ES-I3 (cell line): Measurements from ENCODE around the gene PALLD.

Experiments
- H3K36me3 ChIP-seq: 2 replicates; pipeline ENCODE4 v1.6.1; 2013; ENCODE audit warnings: mild to moderate bottlenecking, low read length, control low read depth, moderate library complexity; ENCODE audit not compliant: insufficient read depth
- H3K4me1 ChIP-seq: 2 replicates; pipeline ENCODE4 v1.6.1; 2013; ENCODE audit warnings: mild to moderate bottlenecking, control low read depth, low read length; ENCODE audit not compliant: insufficient read depth
- H3K9ac ChIP-seq: 2 replicates; pipeline ENCODE4 v1.6.1; 2013; ENCODE audit warnings: low read depth, mild to moderate bottlenecking, low read length, moderate library complexity
- H3K9me3 ChIP-seq: 2 replicates; pipeline ENCODE4 v1.6.1; 2013; ENCODE audit warnings: mild to moderate bottlenecking, low read length, moderate library complexity; ENCODE audit not compliant: control insufficient read depth, insufficient read depth

PALLD gene

GRCh38 chr4:168484626-168485025 lies 12.2 kb upstream of the PALLD start:
- Histone ChIP-seq H3K9me3 (no peaks in the 10 kb centered on the region), H3K4me1 (no peaks in the 10 kb centered on the region), H3K36me3 (no peaks in the 10 kb centered on the region), H3K9ac (no peak overlapping the region)

DNA sequence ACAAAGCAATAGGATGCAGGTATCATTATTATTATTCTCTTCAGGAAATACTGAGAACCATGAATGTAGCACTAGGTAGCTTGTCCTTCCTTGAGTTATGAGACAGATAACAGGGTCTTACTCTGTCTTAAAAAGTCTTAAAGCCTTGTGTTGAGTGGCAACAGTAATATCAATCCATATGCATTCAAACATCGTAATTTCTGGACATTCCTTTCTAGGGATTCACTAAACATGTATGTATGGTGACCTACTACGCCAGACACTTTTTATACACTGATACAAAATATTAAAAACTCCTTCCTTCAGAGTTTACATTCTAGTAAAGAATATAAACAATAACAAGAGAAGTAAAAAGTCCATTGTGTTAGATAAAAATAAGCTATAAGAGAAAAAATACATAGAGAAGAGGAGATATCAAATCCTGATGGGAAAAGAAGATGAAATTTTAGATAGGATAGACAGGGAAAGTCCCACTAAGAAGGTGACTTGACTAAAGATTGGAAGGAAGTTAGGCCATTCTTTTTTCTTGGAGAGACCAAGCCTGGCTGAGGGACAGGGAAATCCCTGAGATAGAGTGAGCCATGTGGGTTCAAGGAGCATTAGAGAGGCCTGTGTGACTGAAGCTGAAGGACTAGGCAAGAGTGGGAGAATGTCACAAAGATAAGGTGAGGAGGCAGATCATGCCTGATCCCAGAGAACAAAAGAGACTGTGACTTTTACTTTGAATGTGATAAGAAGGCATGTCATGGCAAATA lies 11.5 kb upstream of the PALLD start:
- no peak overlapping the region for H3K9ac ChIP-seq
- no peaks in the 10 kb centered on the region for H3K36me3 ChIP-seq
- no peaks in the 10 kb centered on the region for H3K9me3 ChIP-seq
- no peaks in the 10 kb centered on the region for H3K4me1 ChIP-seq

DNA sequence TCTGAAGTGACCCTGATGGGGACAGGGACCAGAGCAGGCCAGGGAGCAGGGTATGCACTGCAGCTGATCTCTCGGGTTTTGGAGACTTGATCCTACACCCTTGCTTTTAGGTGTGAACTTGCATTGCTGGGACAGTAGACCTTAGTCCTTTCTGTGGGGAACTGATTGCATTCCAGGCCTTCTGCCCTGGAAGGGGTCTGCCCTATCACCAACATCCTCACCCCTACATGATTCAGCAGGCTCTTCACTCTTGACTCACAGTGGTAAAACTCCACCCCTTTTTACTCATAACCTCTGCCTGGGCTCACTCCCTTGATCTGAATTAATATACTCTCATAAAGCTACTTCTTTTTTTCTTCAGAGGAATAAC lies 10.0 kb upstream of the PALLD start:
- H3K9me3 ChIP-seq: no peaks in the 10 kb centered on the region
- no peaks in the 10 kb centered on the region for H3K36me3 ChIP-seq
- no peak overlapping the region for H3K9ac ChIP-seq
- no peaks in the 10 kb centered on the region for H3K4me1 ChIP-seq

DNA sequence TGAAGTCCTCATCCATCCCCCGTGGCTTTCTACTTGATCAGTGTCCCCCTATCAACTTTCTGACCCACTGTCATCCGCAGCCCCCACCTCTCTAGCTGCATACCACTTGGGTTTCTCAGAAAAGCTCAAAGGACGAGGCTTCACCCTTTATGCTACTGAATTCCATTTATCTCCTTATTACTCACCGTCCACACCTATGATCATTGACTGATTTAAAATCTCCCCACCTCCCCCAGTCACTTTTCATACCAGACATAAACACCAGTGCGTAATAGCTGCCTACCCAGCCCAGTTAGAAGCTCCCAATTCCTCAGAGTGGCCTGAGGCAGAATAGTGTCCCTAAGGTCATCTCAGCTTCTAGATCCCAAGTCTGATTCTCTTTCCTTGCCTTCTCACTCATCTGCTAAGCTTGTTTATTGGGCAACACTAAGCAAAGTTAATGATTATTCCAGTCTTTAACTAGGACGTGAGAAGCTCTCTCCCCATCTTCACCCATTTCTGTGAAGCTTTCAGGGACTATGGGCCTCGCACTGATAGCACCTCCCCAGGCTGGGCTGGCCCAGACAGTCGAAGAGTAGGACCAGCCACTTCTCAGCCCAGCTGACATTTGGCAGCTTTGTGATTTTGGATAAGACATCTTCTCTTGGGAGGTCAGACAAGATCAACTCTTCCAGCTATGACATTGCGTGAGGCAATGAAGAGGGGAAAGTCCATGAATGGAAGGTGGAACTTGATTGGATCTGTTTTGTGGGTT lies 9.4 kb upstream of the PALLD start:
- Histone ChIP-seq H3K9ac (no peak overlapping the region), H3K4me1 (no peaks in the 10 kb centered on the region), H3K36me3 (no peaks in the 10 kb centered on the region), H3K9me3 (no peaks in the 10 kb centered on the region)

GRCh38 chr4:168488869-168489274 lies 8.0 kb upstream of the PALLD start:
- no peaks in the 10 kb centered on the region for H3K4me1 ChIP-seq
- no peaks in the 10 kb centered on the region for H3K9me3 ChIP-seq
- no peaks in the 10 kb centered on the region for H3K36me3 ChIP-seq
- H3K9ac ChIP-seq: no peak overlapping the region

DNA sequence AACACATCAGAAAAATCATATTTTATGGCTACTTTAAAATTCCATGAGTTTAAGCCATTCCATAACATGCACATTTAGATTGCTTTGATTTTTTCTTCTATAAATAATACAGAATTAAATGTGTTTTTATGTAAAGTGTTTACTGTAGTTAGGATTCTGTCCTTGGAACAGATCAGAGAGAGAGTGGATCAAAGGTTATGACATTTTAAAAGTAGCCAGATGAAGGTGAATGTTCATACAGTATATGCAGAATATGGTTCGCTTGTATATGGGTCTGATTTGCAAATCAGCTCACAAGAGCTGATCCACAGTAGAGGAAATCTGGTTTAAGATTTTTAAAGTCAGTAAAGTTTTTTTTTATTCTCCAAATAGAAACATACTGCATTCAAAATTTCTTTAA lies 7.2 kb upstream of the PALLD start:
- H3K4me1 ChIP-seq: no peaks in the 10 kb centered on the region
- no peaks in the 10 kb centered on the region for H3K36me3 ChIP-seq
- H3K9ac ChIP-seq: no peak overlapping the region
- H3K9me3 ChIP-seq: no peaks in the 10 kb centered on the region

- H3K9ac ChIP-seq: no peak overlapping the region
- H3K36me3 ChIP-seq: no peaks in the 10 kb centered on the region
- H3K9me3 ChIP-seq: no peaks in the 10 kb centered on the region
- H3K4me1 ChIP-seq: no peaks in the 10 kb centered on the region
These were observed 6.1 kb upstream of the PALLD start for GRCh38 chr4:168490711-168491110.

DNA sequence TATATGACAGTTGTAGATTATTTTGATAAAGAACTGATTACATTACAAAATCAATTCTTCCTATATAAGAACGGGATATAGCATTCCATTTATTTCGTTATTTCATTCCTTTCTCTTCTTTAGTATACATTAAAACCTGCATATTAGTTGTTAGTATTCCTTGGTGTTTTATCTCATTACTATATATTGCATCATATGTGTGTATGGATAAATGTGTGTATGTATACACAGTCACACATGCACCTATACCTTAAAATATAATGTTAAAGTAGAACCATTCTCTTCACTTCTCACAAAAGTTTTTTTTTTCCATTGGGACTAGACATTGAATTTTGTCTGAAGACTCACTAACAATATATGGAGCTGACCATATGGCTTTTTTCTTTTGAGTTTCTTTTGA lies 5.3 kb upstream of the PALLD start:
- H3K4me1 ChIP-seq: no peaks in the 10 kb centered on the region
- H3K9ac ChIP-seq: no peak overlapping the region
- H3K36me3 ChIP-seq: no peaks in the 10 kb centered on the region
- no peaks in the 10 kb centered on the region for H3K9me3 ChIP-seq

- no peak overlapping the region for H3K9ac ChIP-seq
- no peaks in the 10 kb centered on the region for H3K36me3 ChIP-seq
- H3K4me1 ChIP-seq: peaks cover 10% of the 10 kb centered on the region
- no peaks in the 10 kb centered on the region for H3K9me3 ChIP-seq
These were observed 1.4 kb downstream of the PALLD start for GRCh38 chr4:168498251-168498650.

- Histone ChIP-seq H3K9me3 (no peaks in the 10 kb centered on the region), H3K36me3 (no peaks in the 10 kb centered on the region), H3K4me1 (peaks cover 10% of the 10 kb centered on the region), H3K9ac (no peak overlapping the region)
These were observed 2.4 kb downstream of the PALLD start for GRCh38 chr4:168499241-168499640.

DNA sequence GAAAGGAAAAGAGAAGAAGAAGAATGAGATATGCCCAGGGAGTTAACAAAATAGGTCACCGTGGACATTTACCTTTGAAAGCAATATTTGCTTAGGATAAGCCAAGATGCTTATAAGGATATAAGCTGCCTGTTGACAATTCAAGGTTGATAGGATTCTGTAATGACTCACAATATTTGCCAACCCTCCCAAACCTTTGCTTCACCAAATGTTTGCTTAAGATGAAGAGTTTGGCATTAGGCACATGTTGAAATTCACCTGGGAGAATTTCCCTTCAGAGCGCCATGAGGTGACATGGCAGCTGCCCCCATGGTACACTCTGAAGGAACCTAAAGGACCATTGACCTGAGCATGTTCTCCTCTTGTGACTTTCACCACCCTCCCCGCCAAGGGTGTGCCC lies 4.6 kb downstream of the PALLD start:
- H3K9ac ChIP-seq: no peak overlapping the region
- no peaks in the 10 kb centered on the region for H3K36me3 ChIP-seq
- H3K4me1 ChIP-seq: peaks cover 10% of the 10 kb centered on the region
- no peaks in the 10 kb centered on the region for H3K9me3 ChIP-seq

DNA sequence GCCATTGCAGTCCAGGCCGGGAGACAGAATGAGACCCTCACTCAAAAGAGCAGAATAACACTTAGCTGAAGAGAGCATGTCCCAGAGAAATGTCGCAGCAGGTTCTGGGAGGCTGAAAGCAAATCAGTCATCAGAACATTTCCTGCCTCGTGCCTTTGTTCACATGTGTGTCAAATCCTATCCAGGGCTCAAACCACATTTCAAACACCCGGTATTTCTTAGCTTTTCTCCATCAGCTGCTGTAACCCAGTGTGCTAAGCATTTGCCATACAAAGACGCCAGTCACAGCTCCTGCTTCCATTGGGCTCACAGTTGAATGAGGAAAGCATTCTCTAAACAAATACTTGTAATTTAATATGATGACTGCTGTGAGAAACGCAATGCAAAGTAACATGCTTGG lies 6.0 kb downstream of the PALLD start:
- Histone ChIP-seq H3K36me3 (no peaks in the 10 kb centered on the region), H3K9me3 (no peaks in the 10 kb centered on the region), H3K4me1 (peaks cover 10% of the 10 kb centered on the region), H3K9ac (no peak overlapping the region)

GRCh38 chr4:168503652-168504362 lies 7.0 kb downstream of the PALLD start:
- Histone ChIP-seq H3K4me1 (peaks cover 10% of the 10 kb centered on the region), H3K9me3 (no peaks in the 10 kb centered on the region), H3K9ac (no peak overlapping the region), H3K36me3 (no peaks in the 10 kb centered on the region)

DNA sequence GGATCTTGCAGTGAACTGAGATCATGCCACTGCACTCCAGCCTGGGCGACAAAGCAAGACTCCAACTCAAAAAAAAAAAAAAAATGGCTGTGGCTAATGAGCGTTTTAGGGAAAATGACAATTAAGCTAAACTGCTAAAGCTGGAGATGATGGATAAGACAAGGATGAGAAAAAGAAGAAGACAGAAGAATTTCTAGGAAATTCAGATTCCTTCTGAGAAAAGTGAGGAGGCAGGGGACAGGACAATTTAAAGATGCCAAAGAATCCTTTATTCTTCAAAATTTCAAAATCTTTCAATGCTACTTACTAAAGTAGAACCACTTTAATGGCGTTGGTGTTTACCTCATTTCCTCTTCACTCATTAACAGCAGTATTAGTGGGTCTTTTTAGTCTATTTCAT lies 7.7 kb downstream of the PALLD start:
- peaks cover 7% of the 10 kb centered on the region for H3K4me1 ChIP-seq

DNA sequence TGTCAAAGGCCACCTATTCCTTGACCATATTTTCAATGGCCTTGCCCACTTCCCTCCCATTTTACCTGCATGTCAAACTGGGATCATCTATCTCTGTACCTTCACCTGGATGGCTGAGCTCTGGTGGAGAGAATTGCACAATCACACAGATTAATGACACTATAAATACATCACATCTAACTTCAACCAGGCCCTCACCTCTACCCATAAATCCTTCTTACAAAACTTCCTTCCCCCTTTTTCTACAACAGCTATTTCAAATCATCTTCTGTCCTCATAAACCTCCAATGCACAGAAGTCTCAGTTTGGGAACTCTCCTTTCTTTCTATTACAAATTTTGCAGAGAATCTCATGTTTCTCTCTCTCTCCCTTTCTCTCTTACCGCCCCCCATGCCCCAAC lies 9.2 kb downstream of the PALLD start:
- Histone ChIP-seq H3K4me1 (no peaks in the 10 kb centered on the region; the same call in 1 of the 2 replicates), H3K36me3 (no peaks in the 10 kb centered on the region), H3K9me3 (no peaks in the 10 kb centered on the region), H3K9ac (no peak overlapping the region)

More for the DNA sequence above, 7.7 kb downstream of the PALLD start:
- Histone ChIP-seq H3K36me3 (no peaks in the 10 kb centered on the region), H3K9me3 (no peaks in the 10 kb centered on the region), H3K9ac (no peak overlapping the region)
